Activated naive CD4-positive, alpha-beta T cell treated with anti-CD3 and anti-CD28 coated beads, Interleukin-2, amount 50 U/mL, for 16 hours (primary cell): ENCODE results near the gene COL18A1.
"Not testable (repeated sequence)": the region's sequence is repeated elsewhere in the genome, so short reads cannot be mapped to it uniquely, and the experiment has no call there.

Experiments used
- DNase-seq: peaks from one replicate; pipeline ENCODE4 v3.0.0-alpha.2; 2020

COL18A1 gene

DNA sequence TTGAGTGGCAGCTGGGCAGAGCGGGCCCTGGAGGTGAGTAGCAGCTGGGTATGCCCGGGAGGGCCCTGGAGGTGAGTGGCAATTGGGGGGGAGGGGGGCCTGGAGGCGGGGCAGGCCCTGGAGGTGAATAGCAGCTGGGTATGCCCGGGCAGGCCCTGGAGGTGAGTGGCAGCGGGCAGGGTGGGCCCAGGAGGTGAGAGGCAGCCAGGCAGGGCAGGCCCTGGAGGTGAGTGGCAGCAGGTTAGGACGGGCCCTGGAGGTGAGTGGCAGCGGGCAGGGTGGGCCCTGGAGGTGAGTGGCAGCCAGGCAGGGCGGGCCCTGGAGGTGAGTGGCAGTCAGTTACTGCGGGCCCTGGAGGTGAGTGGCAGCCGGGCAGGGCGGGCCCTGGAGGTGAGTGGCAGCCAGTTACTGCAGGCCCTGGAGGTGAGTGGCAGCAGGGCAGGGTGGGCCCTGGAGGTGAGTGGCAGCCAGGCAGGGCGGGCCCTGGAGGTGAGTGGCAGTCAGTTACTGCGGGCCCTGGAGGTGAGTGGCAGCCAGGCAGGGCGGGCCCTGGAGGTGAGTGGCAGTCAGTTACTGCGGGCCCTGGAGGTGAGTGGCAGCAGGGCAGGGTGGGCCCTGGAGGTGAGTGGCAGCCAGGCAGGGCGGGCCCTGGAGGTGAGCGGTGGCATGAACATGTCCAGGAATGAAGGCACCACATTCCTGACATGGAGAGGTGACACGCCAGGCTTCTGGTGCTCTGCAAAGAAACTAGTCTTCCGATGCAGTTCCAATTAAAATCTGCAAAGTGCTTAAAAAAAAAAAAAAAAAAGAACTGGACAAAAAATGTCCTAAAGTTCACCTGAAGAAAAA, 122.4 kb downstream of the COL18A1 start:
- DNase-seq = peak; percentile 7

DNA sequence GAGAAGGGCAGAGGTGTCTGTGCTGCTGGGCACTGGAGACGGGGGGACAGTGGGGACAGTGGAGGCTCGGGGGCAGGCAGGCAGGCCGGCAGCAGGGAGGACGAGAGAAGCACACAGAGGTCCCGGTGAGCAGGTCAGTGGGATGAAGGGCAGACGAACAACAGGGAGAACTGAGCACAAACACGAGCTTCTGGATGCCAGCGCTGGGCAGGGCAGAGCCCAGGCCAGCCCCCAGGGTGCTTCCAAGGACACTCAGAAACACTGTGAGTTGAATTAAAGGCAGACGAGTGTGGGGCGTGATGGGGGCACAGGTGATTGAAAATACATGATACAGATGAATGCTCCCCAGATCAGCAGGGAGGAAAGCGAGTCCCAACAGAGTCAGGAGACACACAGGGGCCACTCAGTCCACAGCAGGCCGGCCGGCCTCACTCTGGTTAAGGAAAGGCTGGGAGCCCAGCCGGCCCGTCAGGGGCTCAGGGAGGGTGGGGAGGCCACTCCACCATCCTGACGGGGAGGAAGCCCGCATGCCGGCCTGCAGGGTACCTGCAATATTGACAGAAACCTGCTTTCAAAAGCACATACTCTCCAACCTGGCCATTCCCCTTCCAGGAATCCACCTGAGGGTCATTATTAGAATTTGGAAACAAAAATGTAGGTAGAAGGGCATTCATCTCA, 123.2 kb downstream of the COL18A1 start:
- peak; percentile 1 for DNase-seq

DNA sequence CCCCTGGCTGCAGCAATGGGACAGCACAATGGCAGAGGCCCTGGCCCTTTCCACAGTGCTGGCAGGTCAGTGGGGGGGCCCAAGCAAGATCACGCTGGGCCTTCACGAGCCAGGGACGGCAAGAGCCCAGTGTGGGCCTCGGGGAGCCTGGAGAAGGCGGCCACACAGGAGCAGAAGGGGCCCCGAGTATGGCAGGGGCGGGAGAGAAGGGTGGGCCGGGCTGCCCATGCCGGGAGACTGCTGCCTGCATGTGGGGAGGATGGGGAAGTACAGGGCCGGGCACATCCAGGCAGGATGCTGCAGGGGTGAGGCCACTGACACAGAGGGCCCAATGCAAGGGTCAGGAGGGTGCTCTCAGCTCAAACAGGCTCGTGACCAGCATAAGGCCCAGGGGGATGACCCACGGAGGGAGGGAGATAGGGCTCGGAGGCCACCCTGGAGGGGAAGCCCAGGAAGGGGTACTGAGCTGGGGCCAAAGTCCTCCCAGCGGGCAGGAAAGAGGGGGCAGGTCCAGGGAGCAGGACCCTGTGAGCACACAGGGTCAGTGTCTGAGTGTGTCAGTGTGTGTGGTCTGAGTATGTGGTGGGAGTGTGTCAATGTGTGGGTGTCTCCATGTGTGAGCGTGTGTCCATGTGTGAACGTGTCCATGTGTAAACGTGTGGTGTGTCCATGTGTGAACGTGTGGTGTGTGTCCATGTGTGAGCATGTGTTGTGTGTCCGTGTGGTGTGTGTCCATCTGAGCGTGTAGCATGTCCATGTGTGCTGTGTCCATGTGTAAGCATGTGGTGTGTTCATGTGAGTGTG, 124.2 kb downstream of the COL18A1 start:
- DNase-seq = no peak

DNA sequence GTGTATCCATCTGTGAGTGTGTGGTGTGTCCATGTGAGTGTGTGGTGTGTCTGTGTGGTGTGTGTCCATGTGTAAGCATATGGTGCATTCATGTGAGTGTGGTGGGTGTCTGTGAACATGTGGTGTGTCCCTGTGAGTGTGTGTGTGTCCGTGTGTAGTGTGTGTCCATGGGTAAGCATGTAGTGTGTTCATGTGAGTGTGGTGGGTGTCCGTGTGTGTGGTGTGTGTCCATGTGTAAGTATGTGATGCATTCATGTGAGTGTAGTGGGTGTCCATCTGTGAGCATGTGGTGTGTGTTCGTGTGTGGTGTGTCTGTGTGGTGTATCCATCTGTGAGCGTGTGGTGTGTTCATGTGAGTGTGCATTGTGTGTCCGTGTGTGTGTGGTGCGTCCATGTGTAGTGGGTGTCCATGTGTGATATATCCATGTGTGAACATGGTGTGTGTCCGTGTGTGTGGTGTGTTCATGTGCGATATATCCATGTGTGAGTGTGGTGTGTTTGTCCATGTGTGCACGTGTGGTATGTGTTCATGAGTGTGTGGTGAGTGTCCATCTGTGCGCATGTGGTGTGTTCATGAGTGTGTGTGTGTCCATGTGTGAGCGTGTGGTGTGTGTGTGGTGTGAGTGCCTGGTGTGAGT, 124.9 kb downstream of the COL18A1 start:
- DNase-seq = no peak

DNA sequence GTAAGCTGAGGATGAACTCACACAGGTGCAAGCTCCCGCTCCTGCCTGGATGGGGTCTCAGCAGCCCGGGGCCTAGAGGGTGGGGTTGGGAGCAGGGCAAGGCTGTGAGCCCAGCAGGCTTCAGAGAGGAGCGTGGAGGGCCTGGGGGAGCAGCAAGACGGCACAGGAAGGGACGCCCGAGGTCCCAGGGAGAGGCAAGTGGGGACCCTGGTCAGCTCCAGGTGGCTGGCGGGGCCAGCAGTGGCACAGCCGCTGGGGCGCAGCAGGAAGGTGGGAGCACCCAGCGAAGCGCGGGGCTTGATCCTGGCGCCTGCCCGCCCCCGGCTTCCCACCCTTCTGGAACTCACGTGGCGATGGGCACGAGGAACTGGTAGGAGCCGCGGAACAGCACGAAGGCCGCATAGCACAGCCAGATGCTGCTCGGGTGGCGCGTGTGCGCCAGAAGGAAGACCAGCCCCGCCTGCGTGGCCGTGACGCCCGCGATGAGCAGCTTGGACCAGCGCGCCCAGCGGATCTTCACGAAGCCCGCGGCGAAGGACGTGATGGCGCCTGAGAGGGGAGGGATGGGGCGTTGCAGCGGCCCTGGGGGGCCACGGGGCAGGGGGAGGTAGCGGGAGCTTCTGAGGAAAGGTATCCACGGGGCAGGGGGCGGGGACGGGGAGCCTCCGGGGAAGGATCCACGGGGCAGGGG, 125.6 kb downstream of the COL18A1 start:
- no peak for DNase-seq

DNA sequence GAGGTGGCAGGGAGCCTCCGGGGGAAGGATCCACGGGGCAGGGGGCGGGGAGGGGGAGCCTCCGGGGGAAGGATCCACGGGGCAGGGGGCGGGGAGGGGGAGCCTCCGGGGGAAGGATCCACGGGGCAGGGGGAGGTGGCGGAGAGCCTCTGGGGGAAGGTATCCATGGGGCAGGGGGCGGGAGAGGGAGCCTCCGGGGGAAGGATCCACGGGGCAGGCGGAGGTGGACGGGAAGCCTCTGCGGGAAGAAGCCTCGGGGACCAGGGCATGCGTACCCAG, 126.1 kb downstream of the COL18A1 start:
- DNase-seq = not testable (repeated sequence)

DNA sequence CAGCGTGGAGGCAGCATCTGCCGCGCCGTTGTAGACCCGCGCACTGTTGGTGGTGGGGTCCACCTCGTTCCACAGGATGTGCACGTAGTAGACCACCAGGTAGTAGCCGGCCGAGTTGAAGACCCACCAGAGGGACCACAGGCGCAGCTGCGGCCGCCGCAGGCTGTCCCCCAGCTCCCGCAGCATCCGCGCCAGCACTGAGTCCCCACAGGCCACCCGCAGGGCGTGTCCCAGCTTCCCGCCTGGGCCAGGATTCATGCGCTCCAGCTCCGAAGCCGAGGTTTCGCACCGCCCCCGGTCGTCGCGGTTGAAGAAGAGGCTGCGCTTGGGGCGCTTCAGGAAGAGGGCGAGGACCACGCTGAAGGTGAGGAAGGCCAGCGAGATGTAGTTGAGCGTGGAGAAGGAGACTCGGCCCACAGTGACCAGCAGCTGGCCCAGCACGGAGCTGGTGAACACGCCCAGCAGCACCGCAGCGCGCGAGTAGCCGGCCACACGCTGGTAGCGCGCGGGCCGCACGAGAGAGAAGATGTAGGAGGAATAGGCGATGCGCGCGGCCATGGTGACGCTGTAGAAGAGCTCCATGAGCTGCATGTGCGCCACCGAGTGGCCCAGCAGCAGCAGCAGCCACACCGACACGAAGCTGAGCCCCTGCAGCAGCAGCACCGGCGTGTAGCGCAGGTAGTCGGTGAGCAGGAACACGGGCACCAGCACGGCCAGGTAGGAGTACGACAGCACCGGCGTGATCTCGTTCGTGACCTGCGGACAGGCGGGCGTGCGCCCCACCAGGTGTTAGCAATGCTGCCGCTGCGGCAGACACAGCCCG, 126.6 kb downstream of the COL18A1 start:
- DNase-seq = peak; percentile 9

DNA sequence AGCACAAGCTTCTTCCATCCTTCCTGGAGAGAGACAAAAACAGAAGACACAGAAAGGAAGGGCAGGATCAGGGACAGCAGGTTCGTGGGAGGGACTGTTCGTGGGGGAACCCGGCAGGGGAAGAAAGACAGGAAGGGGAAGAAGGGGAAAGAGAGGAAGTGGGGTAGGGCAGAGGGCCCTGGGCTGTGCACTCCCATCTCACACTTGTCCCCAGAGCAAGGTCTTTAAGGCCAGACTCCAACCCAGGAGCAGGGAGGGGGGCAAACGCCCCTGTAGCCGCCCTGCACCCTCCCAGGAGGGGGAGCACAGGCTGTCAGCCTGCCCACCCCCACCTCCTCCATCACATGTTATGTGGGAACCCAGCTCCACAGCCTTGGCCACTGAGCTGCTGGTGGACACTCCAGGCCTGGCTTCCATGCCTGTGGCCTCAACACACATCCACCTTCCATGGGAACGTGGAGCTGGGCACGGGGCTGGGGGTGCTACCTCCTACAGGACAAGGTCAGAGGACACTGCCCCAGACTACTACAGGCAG, 127.9 kb downstream of the COL18A1 start:
- peak; percentile 8 for DNase-seq

DNA sequence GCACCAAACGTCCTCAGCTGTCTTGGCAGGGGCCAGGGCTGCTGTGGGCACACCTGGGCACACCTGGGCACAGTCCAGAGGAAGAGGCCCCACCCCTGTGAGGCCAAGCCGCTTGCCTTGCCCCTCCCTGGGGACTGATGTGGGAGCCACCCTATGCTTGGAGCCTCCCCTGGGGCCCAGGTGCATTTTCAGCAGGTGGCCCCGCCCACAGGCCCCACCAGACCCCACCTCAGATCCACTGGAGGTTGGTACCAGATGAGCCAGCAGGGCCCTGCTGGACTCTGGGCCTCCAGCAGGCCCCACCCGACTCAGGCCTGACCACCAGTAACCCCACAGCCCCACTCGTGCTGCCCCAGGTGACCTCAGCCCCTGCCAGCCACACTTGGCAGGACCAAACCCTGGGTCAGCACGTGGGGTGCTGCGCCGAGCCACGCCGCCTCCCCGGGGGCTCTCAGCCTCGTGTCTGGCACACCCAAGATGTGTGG, 128.4 kb downstream of the COL18A1 start:
- peak; percentile 10 for DNase-seq

DNA sequence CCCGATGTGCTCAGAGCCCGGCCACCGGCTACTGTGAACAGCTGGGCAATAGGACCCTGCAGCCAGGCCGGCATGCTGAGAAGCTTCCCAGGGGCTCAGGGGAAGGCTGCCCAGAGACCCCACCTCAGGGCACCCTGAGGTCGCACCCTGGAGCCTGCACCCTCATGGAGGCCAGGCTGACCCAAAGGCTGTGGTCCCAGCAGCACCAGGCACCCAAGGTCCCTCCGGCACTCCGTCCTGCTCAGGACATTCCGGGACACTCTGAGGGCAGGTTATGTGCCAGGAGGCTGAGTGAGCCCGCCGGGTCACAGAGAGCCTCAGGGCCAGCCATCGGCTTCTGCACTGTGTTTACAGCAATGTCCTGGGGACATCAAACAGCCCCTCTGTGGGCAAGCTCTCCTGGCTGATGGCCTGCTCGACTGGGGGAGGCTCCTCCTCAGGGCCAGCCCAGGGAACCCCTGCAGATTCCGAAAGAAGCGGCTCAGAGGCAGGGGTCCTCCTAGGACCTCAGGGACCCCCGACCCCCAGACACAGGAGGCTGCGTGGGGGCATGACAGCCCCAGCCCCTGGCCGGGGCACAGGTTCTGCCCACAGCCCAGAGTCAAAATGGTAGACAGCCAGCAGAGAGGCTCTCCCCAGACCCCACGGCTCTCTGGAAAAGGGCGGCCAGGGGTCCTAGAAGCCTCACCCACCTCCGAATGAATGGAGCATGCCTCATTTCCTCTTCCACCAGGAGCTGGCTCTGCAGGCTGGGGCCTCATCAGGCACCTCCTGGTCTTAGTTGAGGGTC, 129.1 kb downstream of the COL18A1 start:
- peak; percentile 3 for DNase-seq

DNA sequence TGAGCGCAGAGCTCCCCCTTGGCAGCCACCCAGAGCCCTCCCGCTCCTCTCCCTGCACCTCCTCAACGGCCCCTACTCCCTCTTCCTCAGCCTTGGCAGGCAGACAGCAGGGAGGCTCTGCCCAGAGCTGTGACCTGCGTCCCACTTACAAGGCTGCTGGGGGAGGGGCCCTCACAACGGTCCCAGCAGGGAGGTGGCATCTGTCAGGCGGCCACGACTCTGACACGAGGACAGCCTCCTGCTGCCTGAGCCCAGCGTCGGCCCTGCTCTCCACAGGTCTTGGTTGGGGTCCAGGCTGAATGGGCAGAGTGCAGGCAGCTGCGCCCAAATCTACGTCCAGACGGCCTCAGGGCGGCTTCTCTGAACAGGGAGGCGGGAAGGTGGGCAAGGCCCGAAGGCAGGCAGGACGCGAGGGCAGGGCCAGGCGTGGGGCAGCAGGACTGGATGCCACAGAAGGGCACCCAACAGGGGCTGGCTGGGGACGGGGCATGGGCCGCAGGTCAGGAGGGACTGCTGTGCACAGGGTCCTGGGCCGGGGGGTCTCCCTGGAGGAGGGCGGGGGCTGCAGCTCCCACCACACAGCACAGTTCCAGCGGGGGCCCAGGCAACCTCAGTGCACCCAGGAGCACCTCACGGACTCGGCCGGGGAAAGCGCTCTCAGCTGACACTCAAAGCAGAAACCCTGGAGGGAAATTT, 129.8 kb downstream of the COL18A1 start:
- DNase-seq = peak; percentile 11

DNA sequence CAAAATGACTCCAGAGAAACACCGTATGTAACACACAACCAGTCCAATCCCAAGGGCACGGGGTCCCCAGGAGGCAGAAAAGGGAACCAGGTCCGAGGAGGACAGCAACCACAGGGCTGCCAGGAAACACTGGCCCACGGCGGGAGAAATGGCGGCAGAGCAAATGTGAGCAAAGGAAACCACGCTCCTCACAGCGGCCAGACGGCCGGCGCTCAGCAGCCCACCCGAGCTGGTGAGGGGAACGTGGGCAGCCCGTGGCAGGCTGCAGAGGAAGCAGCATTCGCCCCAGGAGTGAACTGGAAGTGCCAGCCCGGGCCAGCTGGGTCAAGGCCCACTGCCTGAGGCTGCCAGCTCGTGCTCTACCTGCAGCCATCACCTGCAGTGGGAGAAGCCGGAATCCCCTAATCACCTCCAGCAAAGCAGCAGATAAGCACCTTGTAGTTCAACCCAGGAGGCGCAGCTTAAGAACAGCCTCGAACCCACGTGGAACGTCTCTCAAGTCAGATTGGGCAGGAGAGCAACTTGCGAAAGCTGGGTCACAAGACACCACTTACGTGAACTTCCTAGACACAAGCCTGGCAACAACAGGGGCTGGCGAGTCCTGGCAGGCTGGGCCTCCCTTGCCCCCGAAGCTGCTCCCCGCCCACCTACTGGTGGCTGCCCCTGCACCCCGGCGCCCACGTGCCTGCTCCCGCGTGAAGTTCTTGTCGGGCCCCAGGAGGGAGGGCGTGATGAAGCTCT, 130.5 kb downstream of the COL18A1 start:
- DNase-seq = peak; percentile 10

DNA sequence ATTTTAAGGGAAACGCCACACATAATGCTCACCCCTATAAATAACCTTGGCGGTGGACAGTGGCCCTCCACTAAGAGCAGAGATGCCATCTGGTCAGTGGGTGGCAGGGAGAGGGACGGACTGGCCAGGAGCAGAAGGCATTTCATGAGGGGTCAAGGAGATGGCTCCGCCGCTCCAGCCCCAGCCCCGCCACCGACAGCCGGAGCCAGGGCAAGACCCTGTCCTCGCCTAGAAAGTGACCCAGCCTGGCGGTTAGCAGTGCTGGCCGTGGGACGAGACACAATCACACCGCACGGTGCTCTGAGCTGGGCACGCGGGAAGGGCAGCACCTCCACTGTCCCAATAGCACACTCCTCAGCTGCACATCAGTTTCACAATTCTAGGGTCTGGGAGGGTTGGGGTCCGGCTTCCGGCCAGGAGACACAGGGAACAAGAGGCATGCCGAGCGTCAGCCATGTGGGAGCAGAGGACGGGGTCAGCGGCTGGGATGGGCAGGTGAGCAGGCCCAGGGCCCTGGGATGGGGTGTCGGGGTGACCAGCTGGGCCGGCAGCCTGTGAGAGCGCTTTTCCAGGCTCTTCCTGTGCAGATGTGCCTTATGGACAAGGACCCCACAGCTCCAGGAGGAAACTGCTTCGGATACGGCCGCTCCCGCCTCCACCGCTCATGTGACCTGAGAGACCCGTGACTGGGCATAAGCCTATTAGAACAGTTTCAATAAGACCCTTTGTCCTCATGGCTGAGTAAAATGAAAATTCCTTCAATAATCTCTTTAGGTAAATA, 131.5 kb downstream of the COL18A1 start:
- DNase-seq = peak; percentile 9

DNA sequence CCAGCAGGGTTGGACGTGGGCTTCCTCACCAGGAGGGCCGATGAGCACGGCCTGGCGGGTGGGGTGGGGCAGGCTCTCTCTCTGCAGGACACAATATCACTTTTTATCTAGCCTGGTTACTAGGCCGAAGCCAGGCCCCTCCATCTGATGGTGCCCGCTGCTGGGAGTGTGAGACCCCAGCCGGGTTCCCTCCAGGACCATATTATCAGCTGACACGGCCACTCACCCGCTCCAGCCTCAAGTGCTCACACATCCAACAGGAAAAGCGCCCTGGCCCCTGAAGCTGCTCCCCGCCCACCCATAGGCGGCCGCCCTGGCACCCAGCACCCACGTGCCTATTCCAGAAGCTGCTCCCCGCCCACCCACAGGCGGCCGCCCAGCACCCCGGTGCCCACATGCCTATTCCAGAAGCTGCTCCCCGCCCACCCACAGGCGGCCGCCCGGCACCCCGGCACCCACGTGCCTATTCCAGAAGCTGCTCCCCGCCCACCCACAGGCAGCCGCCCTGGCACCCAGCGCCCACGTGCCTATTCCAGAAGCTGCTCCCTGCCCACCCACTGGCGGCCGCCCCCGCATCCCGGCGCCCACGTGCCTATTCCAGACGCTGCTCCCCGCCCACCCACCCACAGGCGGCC, 132.3 kb downstream of the COL18A1 start:
- DNase-seq = no peak

DNA sequence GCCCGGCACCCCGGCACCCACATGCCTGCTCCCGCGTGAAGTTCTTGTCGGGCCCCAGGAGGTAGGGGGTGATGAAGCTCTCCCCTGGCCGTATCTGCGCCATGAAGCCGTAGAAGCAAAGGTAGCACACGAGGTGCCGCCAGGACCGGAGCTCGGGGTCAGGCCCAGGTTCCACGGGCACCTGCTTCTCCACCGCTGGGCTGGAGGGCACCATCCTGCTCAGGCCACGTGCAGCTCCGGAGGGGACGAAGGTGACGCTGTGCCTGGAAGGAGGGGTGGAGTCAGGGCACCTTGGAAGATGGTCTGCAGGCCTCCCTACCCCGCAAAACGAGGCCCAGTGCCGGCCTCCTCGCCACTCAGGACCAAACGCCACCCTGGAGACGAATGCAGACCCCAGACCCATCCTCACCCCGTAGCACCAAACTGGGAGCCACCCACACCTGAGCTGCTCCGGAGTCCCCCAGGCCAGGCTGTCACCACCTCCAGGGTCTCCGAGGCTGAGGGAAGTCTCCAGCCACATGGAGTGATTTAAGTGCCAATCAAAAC, 132.9 kb downstream of the COL18A1 start:
- DNase-seq = no peak

DNA sequence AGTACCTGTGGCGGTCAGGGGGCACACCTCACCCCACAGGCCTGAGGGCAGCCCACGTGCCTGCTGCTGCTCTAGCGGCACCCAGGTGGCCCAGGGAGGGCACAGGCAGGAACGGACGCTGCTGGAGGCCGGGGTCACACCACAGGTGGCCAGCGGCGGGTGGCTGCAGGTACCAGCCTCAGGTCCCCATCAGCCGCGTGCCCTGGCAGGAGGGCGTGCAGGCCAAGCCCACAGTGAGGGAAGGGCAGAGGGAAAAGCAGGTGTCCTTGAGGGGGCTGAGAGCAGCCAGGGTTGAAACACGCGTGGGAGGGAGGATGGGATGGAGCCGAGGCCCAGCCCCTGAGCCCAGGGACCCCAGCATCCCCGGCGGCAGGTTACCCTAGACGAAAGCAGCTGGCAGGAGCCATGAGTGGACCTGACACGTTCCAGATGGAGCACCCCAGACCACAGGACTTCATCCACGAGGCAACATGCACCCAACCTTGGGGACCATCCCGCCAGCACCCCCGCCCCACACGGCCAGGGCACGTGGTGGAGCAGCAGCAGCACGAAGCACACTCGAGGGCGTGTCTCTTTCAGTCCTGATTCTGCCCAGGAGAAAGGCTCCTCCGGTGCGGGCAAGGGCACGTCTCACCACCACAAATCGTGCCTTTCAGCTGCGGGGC, 133.5 kb downstream of the COL18A1 start:
- no peak for DNase-seq
